ENCODE results near the gene HS1BP3. TPM values are rescaled to one million over a fixed set of nuclear protein-coding genes. Genes with fewer than 3 reads are reported as not detected.

The HS1BP3 gene
- total RNA-seq, 2 experiments from 2014 or later: 8.8 to 10.1 TPM

DNA sequence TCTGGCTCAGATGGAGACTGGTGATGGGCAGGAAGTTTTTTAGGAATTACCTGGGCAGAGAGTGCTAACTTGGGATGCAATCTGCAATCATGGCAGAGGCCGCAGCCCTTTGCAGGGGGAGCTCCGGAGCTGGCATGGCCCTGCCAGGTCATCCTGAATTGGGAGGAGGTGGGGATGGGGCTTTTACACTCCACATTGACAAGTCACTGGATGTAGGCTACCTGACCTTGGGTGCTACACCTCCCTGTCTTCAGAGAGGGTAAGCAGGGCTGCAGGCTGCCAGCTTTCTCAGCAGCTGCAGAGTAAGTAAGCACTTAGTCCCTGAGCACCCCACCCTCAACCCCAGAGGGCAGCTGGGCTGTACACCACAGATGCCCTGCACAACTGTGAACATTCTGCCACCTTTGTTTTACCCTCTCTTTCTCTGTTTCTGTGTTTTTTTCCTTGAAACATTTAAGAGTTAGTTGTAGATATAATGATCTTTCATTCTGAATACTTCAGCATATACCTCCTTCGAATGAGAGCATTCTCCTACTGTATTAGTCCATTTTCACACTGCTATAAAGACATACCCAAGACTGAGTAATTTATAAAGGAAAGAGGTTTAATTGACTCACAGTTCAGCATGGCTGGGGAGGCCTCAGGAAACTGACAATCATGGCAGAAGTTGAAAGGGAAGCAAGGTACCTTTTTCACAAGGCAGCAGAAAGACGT, 6.8 kb upstream of the HS1BP3 start:
- intact Hi-C loops (cut with DNase I, micrococcal nuclease): no loop called here
- Histone ChIP-seq H3K4me3 (ENCODE audit: low read length) (no peak overlapping the region), H3K27ac (ENCODE audit: low read depth in 1 of 2, low read length in 2 of 2) (no peak overlapping the region), H3K9me3 (ENCODE audit: control insufficient read depth in 1 of 2, insufficient read depth in 1 of 2, low read length in 2 of 2) (no peaks in the 10 kb centered on the region), H3K4me1 (ENCODE audit: insufficient read depth, low read length) (peaks cover 6% of the 10 kb centered on the region), H3K36me3 (ENCODE audit: insufficient read depth, low read length) (no peaks in the 10 kb centered on the region), H3K27me3 (ENCODE audit: control insufficient read depth in 1 of 2, insufficient read depth in 2 of 2, low read length in 2 of 2) (peaks cover 11 to 26% of the 10 kb centered on the region in 2 experiments)
- ATAC-seq (ENCODE audit: poor library complexity): no peak
- Mint-ChIP-seq H3K9me3 (no peaks in the 10 kb centered on the region), H3K27ac (no peak overlapping the region), H3K27me3 (peaks cover 43% of the 10 kb centered on the region), H3K4me3 (no peak overlapping the region), H3K4me1 (ENCODE audit: low read depth) (no peaks in the 10 kb centered on the region), H3K36me3 (ENCODE audit: low read depth) (no peaks in the 10 kb centered on the region)
- TF ChIP-seq, protein P1, sequence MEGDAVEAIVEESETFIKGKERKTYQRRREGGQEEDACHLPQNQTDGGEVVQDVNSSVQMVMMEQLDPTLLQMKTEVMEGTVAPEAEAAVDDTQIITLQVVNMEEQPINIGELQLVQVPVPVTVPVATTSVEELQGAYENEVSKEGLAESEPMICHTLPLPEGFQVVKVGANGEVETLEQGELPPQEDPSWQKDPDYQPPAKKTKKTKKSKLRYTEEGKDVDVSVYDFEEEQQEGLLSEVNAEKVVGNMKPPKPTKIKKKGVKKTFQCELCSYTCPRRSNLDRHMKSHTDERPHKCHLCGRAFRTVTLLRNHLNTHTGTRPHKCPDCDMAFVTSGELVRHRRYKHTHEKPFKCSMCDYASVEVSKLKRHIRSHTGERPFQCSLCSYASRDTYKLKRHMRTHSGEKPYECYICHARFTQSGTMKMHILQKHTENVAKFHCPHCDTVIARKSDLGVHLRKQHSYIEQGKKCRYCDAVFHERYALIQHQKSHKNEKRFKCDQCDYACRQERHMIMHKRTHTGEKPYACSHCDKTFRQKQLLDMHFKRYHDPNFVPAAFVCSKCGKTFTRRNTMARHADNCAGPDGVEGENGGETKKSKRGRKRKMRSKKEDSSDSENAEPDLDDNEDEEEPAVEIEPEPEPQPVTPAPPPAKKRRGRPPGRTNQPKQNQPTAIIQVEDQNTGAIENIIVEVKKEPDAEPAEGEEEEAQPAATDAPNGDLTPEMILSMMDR (IDR thresholded peaks at IDR 0.05): no peak
- ChIA-PET POLR2A (no interaction called here), CTCF (no interaction called here)
- no peak for DNase-seq

DNA sequence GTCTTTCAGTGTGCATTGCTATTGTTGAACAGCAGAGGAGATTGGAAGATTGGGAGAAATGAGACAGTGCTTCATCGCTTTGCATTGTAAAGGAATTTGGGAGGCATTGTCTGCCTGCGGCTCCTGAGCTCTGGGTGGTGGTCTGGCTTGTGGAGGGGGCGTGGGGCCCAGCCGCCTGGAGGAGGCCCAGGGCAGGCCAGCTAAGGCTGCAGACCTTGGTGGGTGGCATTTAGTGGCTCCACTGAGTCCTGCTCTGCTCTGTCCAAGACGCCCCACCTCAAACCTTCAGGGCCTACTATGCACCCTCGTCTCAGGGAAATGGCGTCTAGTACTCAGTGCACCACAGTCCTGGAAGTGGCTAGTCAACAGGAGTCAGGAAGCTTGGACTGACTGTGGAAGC, 5.7 kb upstream of the HS1BP3 start:
- Mint-ChIP-seq H3K9me3 (no peaks in the 10 kb centered on the region), H3K4me3 (no peak overlapping the region), H3K36me3 (ENCODE audit: low read depth) (no peaks in the 10 kb centered on the region), H3K27me3 (peaks cover 32% of the 10 kb centered on the region), H3K4me1 (ENCODE audit: low read depth) (peaks cover 8% of the 10 kb centered on the region), H3K27ac (no peak overlapping the region)
- H3K27ac ChIP-seq (ENCODE audit: low read depth in 1 of 2, low read length in 2 of 2): no peak overlapping the region
- intact Hi-C loops (cut with DNase I, micrococcal nuclease): no loop called here
- no peak for DNase-seq
- no peaks in the 10 kb centered on the region for H3K36me3 ChIP-seq (ENCODE audit: insufficient read depth, low read length)
- ChIA-PET POLR2A (no interaction called here), CTCF (no interaction called here)
- peaks cover 1 to 15% of the 10 kb centered on the region in 2 experiments for H3K27me3 ChIP-seq (ENCODE audit: control insufficient read depth in 1 of 2, insufficient read depth in 2 of 2, low read length in 2 of 2)
- TF ChIP-seq, protein P1 (IDR thresholded peaks at IDR 0.05): no peak
- no peaks in the 10 kb centered on the region for H3K9me3 ChIP-seq (ENCODE audit: control insufficient read depth in 1 of 2, insufficient read depth in 1 of 2, low read length in 2 of 2)
- no peak overlapping the region for H3K4me3 ChIP-seq (ENCODE audit: low read length)
- ATAC-seq (ENCODE audit: poor library complexity): no peak
- peaks cover 7% of the 10 kb centered on the region for H3K4me1 ChIP-seq (ENCODE audit: insufficient read depth, low read length)

DNA sequence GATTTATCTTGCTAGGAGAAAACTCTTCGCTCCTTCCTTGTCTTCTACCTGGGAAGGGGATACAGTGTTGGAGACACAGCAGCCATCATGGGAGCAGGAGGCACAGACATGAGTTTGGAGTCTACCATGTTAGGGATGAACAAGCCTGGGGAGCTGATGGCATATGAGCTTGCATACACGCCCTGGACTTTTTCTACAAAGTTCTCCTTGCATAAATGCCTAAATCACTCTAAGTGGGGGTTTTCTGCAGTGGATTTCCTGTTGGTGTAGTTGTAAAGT, 3.6 kb upstream of the HS1BP3 start:
- no peak for ATAC-seq (ENCODE audit: poor library complexity)
- no peaks in the 10 kb centered on the region for H3K9me3 Mint-ChIP-seq
- H3K9me3 ChIP-seq (ENCODE audit: control insufficient read depth in 1 of 2, insufficient read depth in 1 of 2, low read length in 2 of 2): no peaks in the 10 kb centered on the region
- no peak for DNase-seq
- intact Hi-C loops (cut with DNase I, micrococcal nuclease): loop anchor here (5.0 kb wide), 4 partner anchors 302 to 1307 kb away; partner anchors contain the start of genes LAPTM4A (in 1 of the 2), PUM2 (in 1 of the 2) and TTC32 (in 1 of the 2)
- H3K36me3 Mint-ChIP-seq (ENCODE audit: low read depth): no peaks in the 10 kb centered on the region
- H3K4me3 Mint-ChIP-seq: no peak overlapping the region
- H3K4me3 ChIP-seq (ENCODE audit: low read length): no peak overlapping the region
- H3K36me3 ChIP-seq (ENCODE audit: insufficient read depth, low read length): no peaks in the 10 kb centered on the region
- TF ChIP-seq, protein P1 (IDR thresholded peaks at IDR 0.05): no peak
- no peak overlapping the region for H3K27ac Mint-ChIP-seq
- peaks cover 14% of the 10 kb centered on the region for H3K27me3 Mint-ChIP-seq
- H3K27me3 ChIP-seq (ENCODE audit: control insufficient read depth in 1 of 2, insufficient read depth in 2 of 2, low read length in 2 of 2): peaks cover 0 to 5% of the 10 kb centered on the region in 2 experiments
- ChIA-PET CTCF (interaction anchor here (0.6 kb wide), 1 partner anchor 51 kb away, joined by 5 read pairs; no protein-coding TSS in a partner anchor), POLR2A (no interaction called here)
- peaks cover 24% of the 10 kb centered on the region for H3K4me1 Mint-ChIP-seq (ENCODE audit: low read depth)
- no peak overlapping the region for H3K27ac ChIP-seq (ENCODE audit: low read depth in 1 of 2, low read length in 2 of 2)
- peaks cover 20% of the 10 kb centered on the region for H3K4me1 ChIP-seq (ENCODE audit: insufficient read depth, low read length)

Data from CD4-positive, alpha-beta T cell (primary cell).